GM20000 (cell line): Measurements from ENCODE around the gene GPR158.

ENCODE experiments used
- DNase-seq: peaks from one replicate; pipeline ENCODE4 v3.0.0; 2012; ENCODE audit warnings: low spot score
- TF ChIP-seq, protein P1 (sequence below): IDR thresholded peaks from 2 replicates; pipeline ENCODE4 v1.5.1; 2012; ENCODE audit warnings: mild to moderate bottlenecking, control low read depth; ENCODE audit errors: extremely low read depth, missing control alignments

Gene GPR158

DNA sequence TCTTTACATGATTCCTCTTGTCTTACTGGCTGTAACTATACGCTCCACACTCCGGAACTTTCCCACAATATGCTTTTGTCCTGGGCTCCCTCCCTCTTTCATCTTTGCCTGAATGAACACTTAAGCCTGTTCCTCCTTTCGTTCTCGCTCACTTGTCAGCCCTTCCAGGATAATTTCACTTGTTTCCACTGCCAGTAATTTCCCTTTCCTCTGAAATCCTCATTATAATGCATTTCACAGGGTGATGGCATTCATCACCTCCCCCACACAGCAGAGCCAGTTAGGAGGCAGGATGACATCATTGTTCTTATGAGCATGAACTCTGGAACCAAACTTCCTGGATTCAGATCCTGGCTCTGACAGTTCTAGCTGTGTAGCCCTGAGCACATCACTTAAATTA is 372.6 kb downstream of the GPR158 start:
- TF ChIP-seq, protein P1, sequence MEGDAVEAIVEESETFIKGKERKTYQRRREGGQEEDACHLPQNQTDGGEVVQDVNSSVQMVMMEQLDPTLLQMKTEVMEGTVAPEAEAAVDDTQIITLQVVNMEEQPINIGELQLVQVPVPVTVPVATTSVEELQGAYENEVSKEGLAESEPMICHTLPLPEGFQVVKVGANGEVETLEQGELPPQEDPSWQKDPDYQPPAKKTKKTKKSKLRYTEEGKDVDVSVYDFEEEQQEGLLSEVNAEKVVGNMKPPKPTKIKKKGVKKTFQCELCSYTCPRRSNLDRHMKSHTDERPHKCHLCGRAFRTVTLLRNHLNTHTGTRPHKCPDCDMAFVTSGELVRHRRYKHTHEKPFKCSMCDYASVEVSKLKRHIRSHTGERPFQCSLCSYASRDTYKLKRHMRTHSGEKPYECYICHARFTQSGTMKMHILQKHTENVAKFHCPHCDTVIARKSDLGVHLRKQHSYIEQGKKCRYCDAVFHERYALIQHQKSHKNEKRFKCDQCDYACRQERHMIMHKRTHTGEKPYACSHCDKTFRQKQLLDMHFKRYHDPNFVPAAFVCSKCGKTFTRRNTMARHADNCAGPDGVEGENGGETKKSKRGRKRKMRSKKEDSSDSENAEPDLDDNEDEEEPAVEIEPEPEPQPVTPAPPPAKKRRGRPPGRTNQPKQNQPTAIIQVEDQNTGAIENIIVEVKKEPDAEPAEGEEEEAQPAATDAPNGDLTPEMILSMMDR, result no peak
- DNase-seq, result no peak

DNA sequence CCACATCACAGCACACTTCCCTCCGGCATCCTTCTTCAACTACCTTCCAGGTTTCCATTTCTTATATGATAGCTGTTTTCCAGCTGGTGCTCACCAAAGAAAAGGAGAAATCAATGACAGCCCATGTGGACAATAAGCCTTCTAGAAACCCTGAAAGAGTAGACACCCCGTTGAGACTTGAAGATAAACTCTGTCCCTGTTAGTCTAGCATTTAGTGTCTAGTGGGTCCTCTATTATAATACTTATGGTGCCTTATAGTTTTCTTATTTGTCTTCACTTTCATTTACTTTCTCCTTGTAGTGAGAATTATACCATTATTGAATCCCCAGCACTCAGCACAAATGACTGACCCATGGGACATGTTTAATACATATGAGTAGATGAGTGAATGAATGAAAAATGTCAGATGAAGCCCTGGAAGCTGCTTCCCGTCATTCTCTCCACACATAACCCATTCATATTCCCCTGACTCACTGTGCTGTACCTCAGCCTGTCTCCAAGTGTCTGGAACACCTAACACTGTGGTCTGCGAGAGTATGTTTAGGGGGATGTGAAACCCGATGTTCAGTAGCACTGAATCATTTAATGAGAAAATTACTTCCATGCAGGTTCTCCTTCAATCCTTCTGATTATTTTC is 377.6 kb downstream of the GPR158 start:
- TF ChIP-seq, protein P1, result no peak
- no peak for DNase-seq

DNA sequence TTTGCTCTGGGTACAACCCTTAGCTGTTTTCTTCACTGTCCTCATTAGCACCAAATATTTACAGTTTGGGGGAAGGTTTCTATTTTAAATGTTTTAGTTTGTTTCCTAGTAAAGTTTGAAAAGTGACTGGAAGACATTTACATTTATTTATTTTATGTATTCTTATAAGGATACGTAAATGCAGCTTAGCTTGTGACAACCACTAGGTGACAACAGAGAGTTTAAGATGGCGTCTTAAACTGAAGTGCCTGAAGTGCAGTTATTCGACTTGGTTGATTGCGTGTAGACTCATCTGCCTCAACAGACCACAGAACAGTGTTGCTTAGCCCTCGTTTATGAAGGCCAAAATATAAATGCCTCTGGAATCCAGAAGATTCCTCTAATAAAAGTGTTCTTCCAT is 381.1 kb downstream of the GPR158 start:
- no peak for DNase-seq
- TF ChIP-seq, protein P1, result no peak

DNA sequence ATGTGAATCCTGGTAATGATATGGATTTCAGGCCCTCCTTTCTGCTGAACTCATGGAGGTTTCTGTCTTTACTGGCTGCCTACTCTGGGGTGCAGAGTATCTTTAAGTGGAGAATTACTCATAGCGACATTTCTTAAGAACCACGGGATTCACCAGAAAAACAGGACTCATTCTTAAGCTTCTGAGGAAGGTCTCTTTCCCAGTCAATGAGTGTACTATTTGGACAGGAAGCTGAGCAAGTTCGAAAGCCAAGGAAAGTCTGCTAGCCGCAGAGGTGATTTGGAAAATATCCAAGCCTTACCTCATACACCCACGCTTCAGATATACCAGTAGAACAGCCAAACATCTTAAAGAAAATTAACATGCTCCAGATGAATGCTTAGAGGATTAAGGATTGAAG is 381.7 kb downstream of the GPR158 start:
- TF ChIP-seq, protein P1, result no peak
- DNase-seq, result no peak

DNA sequence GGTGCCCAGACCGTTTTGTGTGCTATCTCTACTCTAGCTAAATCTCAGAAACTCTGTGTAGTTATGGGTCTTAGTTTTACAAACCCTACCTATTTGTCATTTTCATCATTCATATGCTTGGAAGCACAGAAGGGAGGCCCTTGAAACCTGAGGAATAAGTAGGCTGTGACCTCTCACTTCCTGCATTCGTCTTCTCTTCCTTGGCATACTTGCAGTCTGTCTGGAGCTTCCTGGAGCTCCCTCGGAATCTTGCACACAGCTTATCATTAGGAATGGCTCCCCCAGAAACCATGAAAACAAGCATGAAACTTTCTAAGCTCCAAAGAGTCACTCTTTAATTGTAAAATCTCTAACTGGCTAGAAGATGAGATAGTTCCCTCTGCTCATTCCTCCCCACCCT is 382.3 kb downstream of the GPR158 start:
- TF ChIP-seq, protein P1, result no peak
- DNase-seq, result no peak

DNA sequence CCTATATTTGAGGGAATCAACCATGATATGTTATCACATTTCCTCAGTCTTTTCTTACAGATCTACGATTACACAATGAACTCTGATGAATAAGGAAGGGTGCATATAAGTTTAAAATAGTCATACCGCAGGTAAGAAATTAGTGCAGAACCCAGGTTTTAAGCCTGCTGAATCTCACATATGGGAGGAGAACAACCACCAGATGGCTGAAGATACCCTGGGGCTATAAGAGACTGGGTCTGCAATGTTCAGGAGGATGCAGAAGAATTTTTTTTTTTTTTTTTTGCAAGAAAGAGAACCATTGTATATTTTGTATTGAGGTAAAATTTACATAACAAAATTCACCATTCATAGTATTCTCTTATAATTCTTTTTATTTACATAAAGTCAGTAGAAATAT is 387.0 kb downstream of the GPR158 start:
- no peak for DNase-seq
- TF ChIP-seq, protein P1, result no peak

DNA sequence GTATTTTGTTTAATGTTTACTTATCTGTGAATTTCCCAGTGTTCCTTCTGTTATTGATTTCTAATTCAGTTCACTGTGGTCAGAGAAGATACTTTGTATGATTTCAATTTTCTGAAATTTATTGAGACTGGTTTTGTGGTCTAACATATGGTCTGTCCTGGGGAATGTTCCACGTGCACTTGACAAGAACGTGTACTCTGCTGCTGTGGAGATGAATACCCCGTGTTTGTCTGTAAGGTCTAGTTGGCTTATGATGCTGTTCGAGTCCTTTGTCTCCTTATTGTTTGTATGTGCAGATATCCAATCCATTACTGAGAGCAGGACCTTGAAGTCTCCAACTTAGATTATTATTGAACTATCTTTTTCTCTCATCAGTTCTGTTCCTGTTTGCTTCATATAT is 387.7 kb downstream of the GPR158 start:
- TF ChIP-seq, protein P1, result no peak
- no peak for DNase-seq
